Esophagus muscularis mucosa (tissue), 4 donors: Measurements from ENCODE around the gene PREP. TPM values are rescaled to one million over a fixed set of nuclear protein-coding genes. Genes with fewer than 3 reads are reported as not detected.

Source experiments
- DNase-seq: peaks from one replicate; pipeline ENCODE4 v3.0.0-alpha.2; 2017; ENCODE audit errors: extremely low spot score
- H3K27ac ChIP-seq, 4 donors: fragments of 200-600 bp; sonication (generic); replicated peaks in 1 of 4; 1 replicate in 3 of 4; 2 replicates in 1 of 4; pipeline ENCODE4 v1.5.1; 2016 to 2019; ENCODE audit warnings: mild to moderate bottlenecking in 1 of 4
- H3K27me3 ChIP-seq, 4 donors: fragments of 200-600 bp; sonication (generic); one replicate each; pipeline versions ENCODE4 v1.5.1 to v1.6.0; 2016 to 2019
- H3K36me3 ChIP-seq, 4 donors: fragments of 200-600 bp; sonication (generic); one replicate each; pipeline ENCODE4 v1.5.1; 2016 to 2019
- H3K4me1 ChIP-seq, 4 donors: fragments of 200-600 bp; sonication (generic); one replicate each; pipeline ENCODE4 v1.5.1; 2016 to 2019
- H3K4me3 ChIP-seq, 4 donors: fragments of 200-600 bp; sonication (generic); 1 replicate in 2 of 4; 2 replicates in 2 of 4; pipeline ENCODE4 v1.5.1; 2016 to 2019; ENCODE audit warnings: mild to moderate bottlenecking in 4 of 4, moderate library complexity in 1 of 4
- H3K9me3 ChIP-seq, 4 donors: fragments of 200-600 bp; sonication (generic); 1 replicate in 3 of 4; 2 replicates in 1 of 4; pipeline ENCODE4 v1.5.1; 2016 to 2019
- EP300 ChIP-seq: sonication (generic); formaldehyde crosslinking; IDR thresholded peaks from one replicate; pipeline ENCODE4 v1.6.1; 2017; ENCODE audit warnings: antibody characterized with exemption
- POLR2A ChIP-seq: fragments of 450-650 bp; IDR thresholded peaks from one replicate; pipeline ENCODE4 v1.6.1; 2017; ENCODE audit warnings: antibody characterized with exemption, moderate library complexity, mild to moderate bottlenecking, low read depth
- POLR2AphosphoS5 ChIP-seq, 2 donors: sonication (generic); formaldehyde crosslinking; IDR thresholded peaks; one replicate each; pipeline ENCODE4 v1.6.1; 2017; ENCODE audit warnings: antibody characterized with exemption in 2 of 2
- WGBS: methylation state at CpG from one replicate; pipeline ENCODE4 v1.1.5; 2018; 5-methylcytosine and 5-hydroxymethylcytosine counted together
- intact Hi-C: fragments of 100-400 bp; cut with DNase I; formaldehyde crosslinking; loops from one replicate; pipeline ENCODE4 v1.15.1; 2023
- total RNA-seq, 4 donors: library from RNA; depleted of rRNA; stranded (reverse); fragments of >200 nt; gene quantifications; one replicate each; pipeline versions ENCODE4 v1.1.0 to v1.2.1, GENCODE V29; 2016
- TF ChIP-seq, protein P1 (sequence below), 3 experiments: fragments of 200-600 bp in 2 of 3; fragments of 450-650 bp in 1 of 3; sonication (generic) in 2 of 3; IDR thresholded peaks; one replicate each; pipeline ENCODE4 v1.5.1; 2017 to 2019; ENCODE audit warnings: antibody characterized with exemption in 3 of 3, mild to moderate bottlenecking in 2 of 3, moderate library complexity in 1 of 3

PREP gene
- total RNA-seq, 4 donors from 2014 or later: 17.9 to 21.6 (median 19.0) TPM

DNA sequence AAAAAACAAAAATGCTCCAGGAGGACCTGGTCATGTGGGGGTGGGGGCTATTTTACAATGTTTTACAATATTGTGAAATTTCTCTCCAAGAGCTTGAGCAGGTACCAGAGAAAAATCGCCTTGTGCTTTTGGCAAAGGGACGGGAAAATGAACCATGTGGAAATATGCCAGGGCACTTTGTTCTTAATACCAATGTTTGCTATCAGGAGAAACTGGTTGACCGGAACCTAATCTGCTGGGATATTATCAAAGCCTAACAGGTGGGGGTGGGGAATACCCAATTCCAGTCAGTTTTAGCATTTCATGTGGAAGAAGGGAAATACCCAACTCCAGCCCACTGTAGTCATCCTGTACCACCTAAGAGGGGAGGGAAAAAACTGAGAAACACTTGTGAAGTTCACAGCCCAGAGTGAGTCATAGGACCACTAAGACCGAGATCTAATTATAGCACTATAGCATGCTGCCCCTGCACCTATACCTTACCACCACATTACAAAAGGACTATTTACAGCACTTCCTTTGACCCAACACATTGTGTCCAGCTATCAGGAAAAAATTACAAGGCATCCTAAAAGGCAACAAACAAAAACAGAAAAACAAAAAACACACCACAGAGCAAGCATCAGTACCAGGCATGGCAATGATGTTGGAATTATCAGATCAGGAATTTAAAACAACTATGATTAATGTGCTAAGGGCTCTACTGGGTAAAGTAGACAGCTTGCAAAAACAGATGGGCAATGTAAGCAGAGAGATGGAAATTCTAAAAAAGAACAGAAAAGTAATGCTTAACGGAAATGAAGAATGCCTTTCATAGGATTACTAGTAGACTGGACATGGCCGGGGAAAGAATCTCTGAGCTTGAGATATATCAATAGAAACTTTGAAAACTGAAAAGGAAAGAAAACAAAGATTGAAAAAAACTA lies 138.9 kb downstream of the PREP start:
- TF ChIP-seq EP300: no peak
- TF ChIP-seq, protein P1, sequence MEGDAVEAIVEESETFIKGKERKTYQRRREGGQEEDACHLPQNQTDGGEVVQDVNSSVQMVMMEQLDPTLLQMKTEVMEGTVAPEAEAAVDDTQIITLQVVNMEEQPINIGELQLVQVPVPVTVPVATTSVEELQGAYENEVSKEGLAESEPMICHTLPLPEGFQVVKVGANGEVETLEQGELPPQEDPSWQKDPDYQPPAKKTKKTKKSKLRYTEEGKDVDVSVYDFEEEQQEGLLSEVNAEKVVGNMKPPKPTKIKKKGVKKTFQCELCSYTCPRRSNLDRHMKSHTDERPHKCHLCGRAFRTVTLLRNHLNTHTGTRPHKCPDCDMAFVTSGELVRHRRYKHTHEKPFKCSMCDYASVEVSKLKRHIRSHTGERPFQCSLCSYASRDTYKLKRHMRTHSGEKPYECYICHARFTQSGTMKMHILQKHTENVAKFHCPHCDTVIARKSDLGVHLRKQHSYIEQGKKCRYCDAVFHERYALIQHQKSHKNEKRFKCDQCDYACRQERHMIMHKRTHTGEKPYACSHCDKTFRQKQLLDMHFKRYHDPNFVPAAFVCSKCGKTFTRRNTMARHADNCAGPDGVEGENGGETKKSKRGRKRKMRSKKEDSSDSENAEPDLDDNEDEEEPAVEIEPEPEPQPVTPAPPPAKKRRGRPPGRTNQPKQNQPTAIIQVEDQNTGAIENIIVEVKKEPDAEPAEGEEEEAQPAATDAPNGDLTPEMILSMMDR (IDR thresholded peaks at IDR 0.05): no peak
- no peak for TF ChIP-seq POLR2A
- no peak for TF ChIP-seq POLR2AphosphoS5 (IDR thresholded peaks at IDR 0.05)
- Histone ChIP-seq H3K4me3 (no peak overlapping the region), H3K4me1 (peaks cover 0 to under 1% (median 0%) of the 10 kb centered on the region in 4 donors), H3K27ac (no peak overlapping the region), H3K36me3 (no peaks in the 10 kb centered on the region), H3K27me3 (no peaks in the 10 kb centered on the region), H3K9me3 (no peaks in the 10 kb centered on the region)
- 88% methylated on average over 6 of the region's 6 CpGs for WGBS
- no peak for DNase-seq
- intact Hi-C loops: no loop called here

DNA sequence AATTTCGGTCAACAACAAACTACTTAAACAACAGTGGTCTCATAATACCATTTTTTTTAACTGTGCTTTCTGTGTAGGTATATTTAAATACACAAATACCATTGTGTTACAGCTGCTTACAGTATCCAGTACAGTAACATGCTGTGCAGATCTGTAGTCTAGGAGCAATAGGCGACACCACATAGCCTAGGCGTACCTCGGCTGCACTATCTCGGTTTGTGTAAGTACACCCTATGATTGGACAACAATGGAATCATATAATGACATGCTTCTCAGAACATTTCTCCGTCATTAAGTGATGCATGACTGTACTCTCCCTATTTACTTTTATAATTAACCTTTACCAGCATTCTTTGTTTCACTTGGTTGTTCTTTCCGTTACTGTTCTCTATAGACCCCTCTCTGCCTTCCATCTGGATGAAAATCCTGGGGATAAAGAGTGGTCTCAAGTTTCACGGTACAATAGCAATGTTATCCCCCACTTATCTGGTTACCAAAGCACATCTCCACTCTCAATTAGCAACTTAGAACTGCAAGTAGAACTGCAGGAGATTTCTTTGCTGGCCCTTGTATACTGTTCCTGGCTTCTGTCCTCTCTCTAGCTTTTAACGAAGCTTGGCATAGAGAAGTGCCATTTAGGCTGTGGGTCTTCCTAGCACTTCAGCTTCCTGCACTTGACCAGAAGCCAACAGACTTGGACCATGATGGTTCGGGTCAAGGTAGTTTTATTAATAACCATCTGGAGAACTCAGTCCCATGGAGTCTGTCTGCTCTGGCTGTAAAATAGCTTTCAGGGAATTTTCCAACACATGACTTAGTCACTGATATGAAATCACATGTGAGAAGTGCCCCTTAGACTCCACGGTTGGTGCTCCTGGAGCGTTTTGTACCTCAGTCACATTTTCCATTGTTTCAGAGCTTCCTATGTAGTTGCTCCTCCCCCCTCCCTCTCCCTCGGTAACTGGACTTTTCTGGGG lies 142.7 kb downstream of the PREP start:
- Histone ChIP-seq H3K4me3 (no peak overlapping the region), H3K27me3 (no peaks in the 10 kb centered on the region), H3K27ac (no peak overlapping the region), H3K9me3 (no peaks in the 10 kb centered on the region), H3K4me1 (peaks cover 0 to 7% (median 2%) of the 10 kb centered on the region in 4 donors), H3K36me3 (no peaks in the 10 kb centered on the region)
- intact Hi-C loops: no loop called here
- WGBS: 80% methylated on average over 12 of the region's 13 CpGs
- TF ChIP-seq EP300: no peak
- peak; percentile 79 for DNase-seq

DNA sequence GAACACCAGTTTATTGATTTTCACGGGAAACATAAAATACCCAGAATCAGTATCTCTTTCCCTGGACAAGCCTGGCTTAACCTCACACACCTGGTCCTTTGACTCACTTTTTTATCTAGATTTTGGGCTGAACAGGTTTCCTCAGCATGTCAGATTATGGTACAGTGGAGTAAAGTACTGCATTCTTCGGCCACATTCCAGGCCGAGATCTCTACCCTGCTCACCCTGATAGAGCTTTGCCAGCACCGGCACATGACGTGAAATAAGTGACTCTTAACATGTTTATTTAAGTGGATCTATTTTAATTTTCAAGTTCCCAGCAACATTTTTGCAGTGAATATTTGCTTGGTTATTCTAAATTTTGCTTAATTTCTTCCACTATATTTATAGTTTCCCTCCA lies 144.1 kb downstream of the PREP start:
- Histone ChIP-seq H3K4me3 (no peak overlapping the region), H3K27me3 (no peaks in the 10 kb centered on the region), H3K9me3 (no peaks in the 10 kb centered on the region), H3K4me1 (peaks cover 0 to 7% (median 2%) of the 10 kb centered on the region in 4 donors), H3K36me3 (no peaks in the 10 kb centered on the region), H3K27ac (no peak overlapping the region)
- DNase-seq: no peak
- 51% methylated on average over 5 of the region's 5 CpGs for WGBS
- TF ChIP-seq EP300: no peak
- intact Hi-C loops: no loop called here

DNA sequence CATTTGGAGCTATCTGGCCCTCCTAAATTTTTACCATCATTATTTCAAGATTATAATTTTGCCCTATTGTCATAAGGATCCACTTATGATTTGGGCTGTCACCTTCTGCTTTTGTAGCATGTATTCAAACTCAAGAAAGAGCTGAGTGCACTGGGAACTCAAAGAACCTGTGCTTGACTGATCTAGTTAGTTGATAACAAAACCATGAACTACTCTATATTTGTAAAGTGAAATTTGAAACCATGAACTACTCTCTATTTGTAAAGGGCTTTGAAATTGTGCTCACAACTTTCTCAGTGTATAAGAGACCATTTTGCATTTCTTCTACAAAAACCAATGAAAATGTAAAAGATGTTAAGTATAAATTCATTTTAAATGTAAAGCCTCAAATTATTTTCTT lies 145.5 kb downstream of the PREP start:
- H3K27ac ChIP-seq: no peak overlapping the region
- no peaks in the 10 kb centered on the region for H3K36me3 ChIP-seq
- H3K27me3 ChIP-seq: no peaks in the 10 kb centered on the region
- intact Hi-C loops: no loop called here
- no peaks in the 10 kb centered on the region for H3K9me3 ChIP-seq
- H3K4me1 ChIP-seq: peaks cover 0 to 7% (median 2%) of the 10 kb centered on the region in 4 donors
- DNase-seq: no peak
- TF ChIP-seq, protein P1 (IDR thresholded peaks at IDR 0.05): no peak
- no peak for TF ChIP-seq POLR2AphosphoS5 (IDR thresholded peaks at IDR 0.05)
- TF ChIP-seq POLR2A: no peak
- no peak overlapping the region for H3K4me3 ChIP-seq

DNA sequence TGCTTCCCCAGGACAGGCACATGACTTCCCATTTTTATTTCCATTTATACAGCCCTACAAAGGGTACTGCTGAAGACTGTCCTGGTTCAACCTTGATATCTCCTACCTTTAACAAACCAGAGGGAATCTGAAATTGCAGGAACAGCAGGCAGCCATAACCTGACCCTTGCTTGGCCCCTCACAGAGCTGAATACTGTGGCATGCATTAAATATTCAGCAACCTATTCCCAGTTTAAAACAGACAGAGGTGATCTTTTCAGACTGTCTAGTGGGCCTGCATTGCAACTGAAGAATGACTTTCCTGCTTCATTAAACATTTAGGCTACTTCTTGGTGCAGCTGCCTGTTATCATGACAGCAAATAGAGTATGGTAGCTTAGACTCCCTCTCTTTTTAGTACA lies 146.3 kb downstream of the PREP start:
- H3K27ac ChIP-seq: no peak overlapping the region
- intact Hi-C loops: no loop called here
- no peaks in the 10 kb centered on the region for H3K9me3 ChIP-seq
- no peak for TF ChIP-seq POLR2AphosphoS5 (IDR thresholded peaks at IDR 0.05)
- TF ChIP-seq EP300: no peak
- H3K36me3 ChIP-seq: no peaks in the 10 kb centered on the region
- DNase-seq: no peak
- H3K27me3 ChIP-seq: no peaks in the 10 kb centered on the region
- peaks cover 0 to 7% (median 2%) of the 10 kb centered on the region in 4 donors for H3K4me1 ChIP-seq
- H3K4me3 ChIP-seq: no peak overlapping the region

DNA sequence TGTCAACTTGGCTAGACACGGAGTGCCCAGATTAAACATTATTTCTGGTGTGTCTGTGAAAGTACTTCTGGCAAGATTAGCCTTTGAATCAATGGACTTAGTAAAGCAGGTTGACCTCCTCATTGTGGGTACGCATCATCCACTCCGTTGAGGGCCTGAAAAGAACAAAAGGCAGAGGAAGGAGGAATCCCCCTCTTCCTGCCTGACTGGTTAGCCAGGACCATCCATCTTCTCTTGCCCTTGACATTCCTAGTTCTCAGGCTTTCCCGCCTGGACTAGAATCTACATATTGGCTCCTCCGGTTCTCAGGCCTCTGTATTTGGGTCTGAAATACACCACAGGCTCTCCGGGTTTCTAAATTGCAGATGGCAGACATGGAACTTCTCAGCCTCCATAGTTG lies 149.1 kb downstream of the PREP start:
- Histone ChIP-seq H3K4me1 (peaks cover 0 to 6% (median 2%) of the 10 kb centered on the region in 4 donors), H3K4me3 (no peak overlapping the region), H3K27me3 (no peaks in the 10 kb centered on the region), H3K36me3 (no peaks in the 10 kb centered on the region), H3K9me3 (no peaks in the 10 kb centered on the region), H3K27ac (no peak overlapping the region)
- WGBS: 86% methylated on average over 6 of the region's 6 CpGs
- DNase-seq: no peak
- TF ChIP-seq POLR2A: no peak
- no peak for TF ChIP-seq POLR2AphosphoS5 (IDR thresholded peaks at IDR 0.05)
- TF ChIP-seq EP300: no peak
- TF ChIP-seq, protein P1 (IDR thresholded peaks at IDR 0.05): no peak
- intact Hi-C loops: no loop called here
